GM18867 (cell line): ENCODE measurements around the gene RILPL2.
"Not testable (repeated sequence)": the region's sequence is repeated elsewhere in the genome, so short reads cannot be mapped to it uniquely, and the experiment has no call there.

ENCODE experiments used
- ATAC-seq: cut with Tn5 transposase; IDR thresholded peaks from one replicate; pipeline ENCODE4 v1.9.1; 2021; ENCODE audit warnings: mild to moderate bottlenecking, moderate library complexity; ENCODE audit not compliant: unreplicated experiment

RILPL2 gene, protein sequence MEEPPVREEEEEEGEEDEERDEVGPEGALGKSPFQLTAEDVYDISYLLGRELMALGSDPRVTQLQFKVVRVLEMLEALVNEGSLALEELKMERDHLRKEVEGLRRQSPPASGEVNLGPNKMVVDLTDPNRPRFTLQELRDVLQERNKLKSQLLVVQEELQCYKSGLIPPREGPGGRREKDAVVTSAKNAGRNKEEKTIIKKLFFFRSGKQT

GRCh38 chr12:123436017-123436964 is at the start of gene RILPL2:
Gene RILPL2, minus strand, starts transcription at chr12:123436684. Its CDS starts 264 bp downstream, at chr12:123436420.
- ATAC-seq, result peak; percentile 73

DNA sequence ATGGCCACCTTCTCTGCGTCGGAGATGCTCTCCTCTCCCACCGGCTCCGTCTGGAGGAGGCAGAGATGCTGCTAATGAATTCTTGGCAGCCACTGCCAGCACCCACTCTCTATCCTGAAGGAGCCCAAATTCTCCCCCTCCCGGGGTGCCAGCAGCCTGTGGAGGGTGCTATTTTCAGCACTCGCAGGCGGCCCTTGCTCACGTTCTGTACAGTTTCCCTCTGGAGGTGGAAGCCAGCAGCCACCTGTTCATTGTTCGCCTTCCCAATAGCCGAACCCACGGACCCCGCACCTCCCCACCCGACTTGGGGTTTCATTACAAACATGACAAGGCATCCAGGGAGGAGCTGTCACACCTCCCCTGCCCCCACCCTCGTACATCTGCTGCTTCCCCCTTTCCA is 49.3 kb upstream of the RILPL2 start:
- no peak for ATAC-seq

- ATAC-seq, result no peak
These were observed 47.2 kb upstream of the RILPL2 start for GRCh38 chr12:123483602-123484248.

DNA sequence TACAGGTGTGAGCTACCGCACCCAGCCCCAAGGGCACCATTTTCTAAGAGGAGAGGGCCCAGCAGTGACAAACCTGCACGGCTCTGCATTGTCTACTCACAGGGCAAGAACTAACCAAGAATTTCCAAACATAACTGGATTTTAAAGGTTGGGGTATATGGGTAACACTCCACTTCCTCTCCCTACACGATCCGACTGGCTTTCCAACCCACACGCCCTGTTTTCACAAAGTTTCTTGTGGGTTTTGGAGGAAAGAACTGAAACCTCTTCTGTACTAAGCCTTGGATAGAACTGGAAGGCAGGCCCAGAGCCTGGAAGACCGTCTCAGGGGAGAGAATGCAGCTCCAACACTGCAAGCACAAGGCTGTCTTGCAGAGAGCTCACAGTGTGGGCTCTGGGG is 46.4 kb upstream of the RILPL2 start:
- ATAC-seq, result no peak

- ATAC-seq, result not testable (repeated sequence)
These were observed 44.8 kb upstream of the RILPL2 start for GRCh38 chr12:123481251-123481650.

GRCh38 chr12:123479442-123480180 is 43.1 kb upstream of the RILPL2 start:
- ATAC-seq, result no peak

DNA sequence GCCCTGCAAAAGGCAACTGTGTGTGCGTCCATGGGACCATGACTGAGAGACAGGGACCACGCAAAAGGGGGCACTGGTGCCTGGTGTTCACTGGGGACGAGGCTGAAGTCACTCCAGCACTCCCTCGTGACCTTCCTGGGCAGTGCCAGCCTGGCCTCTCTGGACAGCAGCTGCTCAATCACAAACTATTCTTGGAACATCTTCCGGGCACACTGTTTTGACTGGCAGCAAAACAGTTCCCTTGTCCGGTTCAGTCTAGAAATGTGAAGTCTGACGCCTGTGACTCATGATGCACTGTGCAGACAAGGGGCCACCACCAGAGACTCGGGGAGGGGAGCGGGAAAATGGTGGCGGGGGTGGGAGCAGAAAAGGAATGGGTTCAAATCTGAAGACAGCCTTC is 42.3 kb upstream of the RILPL2 start:
- ATAC-seq, result no peak

- ATAC-seq, result no peak
These were observed 41.6 kb upstream of the RILPL2 start for GRCh38 chr12:123478069-123478468.

- no peak for ATAC-seq
These were observed 38.8 kb upstream of the RILPL2 start for GRCh38 chr12:123475246-123475703.

DNA sequence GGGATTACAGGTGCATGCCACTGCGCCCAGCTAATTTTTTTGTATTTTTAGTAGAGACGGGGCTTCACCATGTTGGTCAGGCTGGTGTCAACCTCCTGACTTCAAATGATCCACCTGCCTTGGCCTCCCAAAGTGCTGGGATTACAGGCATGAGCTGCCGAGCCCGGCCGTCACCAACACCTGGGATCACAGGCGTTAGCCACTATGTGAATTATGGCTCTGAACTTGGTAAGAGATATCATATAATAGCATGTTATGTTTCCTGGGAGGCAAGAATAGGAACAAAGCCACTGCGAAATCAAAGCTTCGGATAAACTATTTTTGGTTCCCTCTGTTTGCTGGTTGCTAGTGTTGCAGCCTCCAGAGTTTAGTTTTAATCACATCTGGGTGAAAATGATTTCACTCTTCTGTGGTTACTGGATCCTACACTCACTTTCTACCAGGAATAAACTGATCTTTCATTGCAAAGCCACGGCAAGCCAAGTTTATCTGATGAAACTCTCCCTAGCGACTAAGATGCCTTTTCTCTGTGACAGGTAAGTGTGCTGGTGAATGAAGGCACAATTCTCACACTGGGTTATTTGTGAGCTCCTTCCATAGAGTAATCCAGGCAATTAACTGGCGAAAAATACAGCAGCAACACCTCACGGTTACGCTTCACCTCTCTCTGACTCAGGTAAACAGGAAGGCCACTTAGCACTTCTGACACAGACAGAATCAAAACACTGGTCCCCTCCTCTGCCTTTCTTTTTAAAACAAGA is 38.2 kb upstream of the RILPL2 start:
- ATAC-seq, result no peak

- no peak for ATAC-seq
These were observed 36.0 kb upstream of the RILPL2 start for GRCh38 chr12:123472438-123472849.

- ATAC-seq, result no peak
These were observed 35.0 kb upstream of the RILPL2 start for GRCh38 chr12:123471374-123472068.

GRCh38 chr12:123469978-123470377 is 33.5 kb upstream of the RILPL2 start:
- no peak for ATAC-seq

DNA sequence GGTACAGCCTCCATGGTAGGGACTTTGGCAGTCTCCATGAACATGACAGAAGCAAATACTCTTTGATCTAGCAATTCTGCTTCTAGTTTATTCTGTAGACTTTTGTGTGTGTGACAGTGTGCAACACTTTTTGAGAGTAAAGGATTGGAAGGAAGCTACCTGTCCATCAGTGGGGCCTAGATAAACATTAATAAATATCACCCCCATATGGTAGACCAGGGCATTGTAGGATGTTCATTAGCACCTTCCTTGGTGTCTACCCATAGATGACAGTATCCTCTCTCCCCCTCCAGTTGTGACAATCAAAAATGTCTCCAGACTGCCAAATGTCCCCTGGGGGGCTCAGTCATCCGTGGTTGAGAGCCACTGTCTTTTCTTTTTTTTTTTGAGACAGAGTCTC is 32.3 kb upstream of the RILPL2 start:
- ATAC-seq, result peak; percentile 53

- no peak for ATAC-seq
These were observed 28.6 kb upstream of the RILPL2 start for GRCh38 chr12:123465084-123465483.

GRCh38 chr12:123463174-123463573 is 26.7 kb upstream of the RILPL2 start:
- ATAC-seq, result not testable (repeated sequence)

DNA sequence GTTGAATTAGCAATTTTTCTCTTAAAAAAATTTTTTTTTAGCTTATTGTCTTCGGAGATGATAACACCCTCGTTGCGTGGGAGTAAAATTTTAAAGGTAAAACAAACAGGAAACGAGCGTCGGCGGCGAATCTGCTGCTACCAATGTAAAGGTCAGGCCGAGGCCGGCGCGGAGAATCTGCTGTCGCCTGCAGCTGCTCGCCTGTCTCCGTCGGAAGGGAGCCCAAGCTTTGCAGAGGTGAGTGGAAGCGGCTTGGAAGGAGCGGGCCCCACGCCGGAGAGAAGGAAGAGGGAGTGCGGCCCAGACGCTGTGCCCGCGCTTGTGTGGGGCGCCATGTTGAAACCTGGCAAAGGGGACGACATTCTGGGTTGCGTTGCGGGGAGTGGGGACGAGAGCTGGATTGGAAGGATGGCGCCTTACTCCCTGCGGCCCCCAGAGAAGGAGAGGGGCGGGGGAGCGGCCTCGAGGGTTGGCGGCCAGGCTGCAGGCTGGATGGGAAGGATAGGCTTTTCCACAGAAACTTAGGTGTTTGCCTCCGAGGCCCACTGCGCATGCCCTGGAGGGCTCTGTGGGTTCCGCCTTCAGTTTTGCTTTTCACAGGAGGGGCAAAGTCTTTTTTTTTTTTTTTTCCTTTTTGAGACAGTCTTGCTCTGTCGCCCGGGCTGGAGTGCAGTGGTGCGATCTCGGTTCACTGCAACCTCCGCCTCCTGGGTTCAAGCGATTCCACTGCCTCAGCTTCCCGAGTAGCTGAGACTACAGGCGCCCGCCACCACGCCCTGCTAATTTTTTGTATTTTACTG is 21.7 kb upstream of the RILPL2 start, which contains the start of gene SNRNP35:
SNRNP35 (plus strand) TSS at position 160 of the 800 bp plus-strand sequence. CDS start 7,402 bp downstream, outside the sequence.
- peak; percentile 58 for ATAC-seq

GRCh38 chr12:123453165-123453564 is 16.7 kb upstream of the RILPL2 start:
- no peak for ATAC-seq

- not testable (repeated sequence) for ATAC-seq
These were observed 15.7 kb upstream of the RILPL2 start for GRCh38 chr12:123452276-123452550.
